Measurements from ENCODE around the gene HSD17B8.

Gene HSD17B8

DNA sequence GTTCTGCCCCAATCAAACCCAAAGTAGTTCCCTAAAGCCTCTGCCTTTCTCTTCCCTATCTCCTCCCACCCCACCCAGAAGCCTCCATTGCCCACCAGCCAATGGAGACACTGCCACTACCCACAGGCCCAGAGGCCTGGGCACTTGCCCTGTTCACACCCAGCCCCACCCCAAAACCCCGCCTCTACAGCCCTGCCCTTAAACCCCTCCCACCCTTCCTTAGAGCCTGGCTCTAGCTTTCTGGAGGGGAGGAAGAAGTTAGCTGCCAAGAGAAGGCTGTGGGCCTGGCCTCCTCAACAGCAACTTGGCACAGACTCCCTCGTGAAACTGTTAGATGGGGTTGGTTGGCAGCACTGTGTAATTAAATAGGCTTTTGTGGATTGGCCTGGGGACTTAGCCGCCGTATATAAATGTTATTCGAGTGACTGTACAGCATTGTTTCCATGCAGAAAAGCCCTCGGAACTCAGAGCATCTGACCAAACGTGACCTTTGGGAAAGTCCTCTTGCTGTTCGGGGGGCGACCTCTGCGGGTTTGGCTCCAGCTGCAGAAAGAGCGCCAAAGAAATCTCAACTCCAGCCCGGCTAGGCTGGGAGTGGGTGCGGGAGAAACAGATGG lies 43.6 kb upstream of the HSD17B8 start:
- Histone ChIP-seq H2AFZ (ENCODE audit: low read depth, low read length) (0 out of 2 replicates have a peak overlapping the region, but pooled peaks have one; percentile 56), H3K9ac (ENCODE audit: low read length) (no peak overlapping the region), H3K4me3 (ENCODE audit: low read length) (peak overlapping the region; percentile 96; the same call in 1 of the 2 replicates)

DNA sequence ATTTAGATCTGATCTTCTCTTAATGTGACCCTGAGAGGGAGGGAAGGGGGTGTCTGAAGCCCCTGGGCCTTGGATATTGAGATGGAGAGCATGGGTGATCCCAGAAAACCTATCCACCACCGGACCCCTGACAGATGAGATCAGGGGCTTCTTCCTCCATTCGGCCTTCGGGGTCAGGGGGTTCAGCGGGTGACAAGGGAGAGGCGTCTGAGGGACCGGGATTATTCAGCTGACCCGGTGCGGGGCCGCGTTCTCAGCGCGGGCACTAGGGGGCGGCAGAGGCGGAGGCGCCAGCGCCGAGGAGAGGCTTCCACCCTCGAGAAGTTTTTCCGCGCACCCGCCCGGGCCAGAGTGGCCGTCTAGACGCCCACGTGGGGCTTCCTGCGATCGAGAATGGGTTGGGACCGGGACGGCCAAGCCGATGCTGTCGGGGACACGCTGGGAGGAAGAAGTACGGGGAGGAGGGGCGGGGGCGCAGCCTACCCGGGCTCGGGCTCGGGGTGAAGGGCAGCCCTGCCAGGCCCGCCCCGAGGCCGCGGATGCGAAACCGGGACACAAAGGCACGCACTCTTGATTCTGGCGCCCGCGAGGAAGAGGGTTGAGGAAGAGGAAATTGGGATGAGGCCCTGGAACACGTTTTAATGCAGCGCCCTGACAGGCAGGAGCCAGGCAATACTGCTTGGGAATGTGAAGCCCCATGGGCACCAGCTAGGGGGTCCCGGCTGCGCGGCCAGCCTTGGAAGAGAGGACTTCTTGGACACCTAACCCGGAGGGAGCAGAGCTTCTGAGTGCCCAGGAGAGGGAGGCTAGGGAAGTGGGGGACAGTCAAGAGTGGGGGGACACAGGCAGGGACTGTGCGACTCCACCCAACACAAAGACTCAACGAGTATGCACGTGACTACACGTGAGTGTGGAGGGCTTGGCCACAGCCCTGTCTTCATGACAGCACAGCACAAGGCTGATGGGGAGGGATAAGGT lies 42.8 kb upstream of the HSD17B8 start:
- H3K4me1 ChIP-seq (ENCODE audit: low read length), result peaks cover 12% of the 10 kb centered on the region
- peak overlapping the region; percentile 37; the same call in 1 of the 2 replicates for H3K27ac ChIP-seq (ENCODE audit: low read length)
- H3K79me2 ChIP-seq (ENCODE audit: low read length), result no peaks in the 10 kb centered on the region
- H3K4me2 ChIP-seq (ENCODE audit: low read length), result peak overlapping the region; percentile 96
- H4K20me1 ChIP-seq (ENCODE audit: insufficient read depth, low read length), result no peaks in the 10 kb centered on the region
- peak overlapping the region; percentile 97 for H2AFZ ChIP-seq (ENCODE audit: low read depth, low read length)
- H3K36me3 ChIP-seq (replicated peaks; ENCODE audit: low read depth, low read length), result no peaks in the 10 kb centered on the region
- H3K9ac ChIP-seq (ENCODE audit: low read length), result peak overlapping the region; percentile 84
- no peaks in the 10 kb centered on the region for H3K27me3 ChIP-seq (ENCODE audit: low read depth, low read length)
- peak overlapping the region; percentile 96 for H3K4me3 ChIP-seq (ENCODE audit: low read length)
- no peaks in the 10 kb centered on the region for H3K9me3 ChIP-seq (ENCODE audit: insufficient read depth, low read length)
- TF ChIP-seq EZH2phosphoT487 (IDR thresholded peaks at IDR 0.05; ENCODE audit: low read depth), result no peak
- TF ChIP-seq, protein P1, sequence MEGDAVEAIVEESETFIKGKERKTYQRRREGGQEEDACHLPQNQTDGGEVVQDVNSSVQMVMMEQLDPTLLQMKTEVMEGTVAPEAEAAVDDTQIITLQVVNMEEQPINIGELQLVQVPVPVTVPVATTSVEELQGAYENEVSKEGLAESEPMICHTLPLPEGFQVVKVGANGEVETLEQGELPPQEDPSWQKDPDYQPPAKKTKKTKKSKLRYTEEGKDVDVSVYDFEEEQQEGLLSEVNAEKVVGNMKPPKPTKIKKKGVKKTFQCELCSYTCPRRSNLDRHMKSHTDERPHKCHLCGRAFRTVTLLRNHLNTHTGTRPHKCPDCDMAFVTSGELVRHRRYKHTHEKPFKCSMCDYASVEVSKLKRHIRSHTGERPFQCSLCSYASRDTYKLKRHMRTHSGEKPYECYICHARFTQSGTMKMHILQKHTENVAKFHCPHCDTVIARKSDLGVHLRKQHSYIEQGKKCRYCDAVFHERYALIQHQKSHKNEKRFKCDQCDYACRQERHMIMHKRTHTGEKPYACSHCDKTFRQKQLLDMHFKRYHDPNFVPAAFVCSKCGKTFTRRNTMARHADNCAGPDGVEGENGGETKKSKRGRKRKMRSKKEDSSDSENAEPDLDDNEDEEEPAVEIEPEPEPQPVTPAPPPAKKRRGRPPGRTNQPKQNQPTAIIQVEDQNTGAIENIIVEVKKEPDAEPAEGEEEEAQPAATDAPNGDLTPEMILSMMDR (IDR thresholded peaks at IDR 0.05; ENCODE audit: low read depth, low read length), result peak; percentile 68

More for the DNA sequence above, 43.6 kb upstream of the HSD17B8 start:
- H3K4me1 ChIP-seq (ENCODE audit: low read length), result peaks cover 12% of the 10 kb centered on the region
- H3K4me2 ChIP-seq (ENCODE audit: low read length), result peak overlapping the region; percentile 96
- TF ChIP-seq, protein P1 (IDR thresholded peaks at IDR 0.05; ENCODE audit: low read depth, low read length), result no peak
- no peak for TF ChIP-seq EZH2phosphoT487 (IDR thresholded peaks at IDR 0.05; ENCODE audit: low read depth)
- H3K36me3 ChIP-seq (replicated peaks; ENCODE audit: low read depth, low read length), result no peaks in the 10 kb centered on the region
- no peaks in the 10 kb centered on the region for H3K9me3 ChIP-seq (ENCODE audit: insufficient read depth, low read length)
- H3K27ac ChIP-seq (ENCODE audit: low read length), result no peak overlapping the region
- H4K20me1 ChIP-seq (ENCODE audit: insufficient read depth, low read length), result no peaks in the 10 kb centered on the region
- no peaks in the 10 kb centered on the region for H3K27me3 ChIP-seq (ENCODE audit: low read depth, low read length)
- H3K79me2 ChIP-seq (ENCODE audit: low read length), result no peaks in the 10 kb centered on the region

DNA sequence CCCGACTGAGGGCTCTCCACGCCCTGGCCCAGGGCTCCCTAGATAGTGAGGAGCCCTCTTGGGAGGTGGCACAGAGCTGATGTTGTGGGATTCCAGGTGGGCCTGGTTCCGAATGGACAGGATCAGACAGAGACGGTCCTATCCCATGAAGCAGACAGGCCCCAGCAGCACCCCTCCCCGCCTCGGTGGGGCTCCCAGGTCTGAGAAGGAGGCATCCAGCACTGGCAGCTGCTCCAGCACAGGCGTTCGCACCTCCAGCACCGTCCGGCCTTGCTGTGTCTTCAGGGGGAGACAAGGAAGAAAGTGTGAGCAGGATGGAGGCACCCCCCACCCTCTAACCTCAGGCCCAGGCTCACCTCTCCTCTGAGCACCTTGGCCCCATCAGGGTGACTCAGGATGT lies 40.9 kb upstream of the HSD17B8 start:
- no peaks in the 10 kb centered on the region for H3K9me3 ChIP-seq (ENCODE audit: insufficient read depth, low read length)
- no peaks in the 10 kb centered on the region for H3K79me2 ChIP-seq (ENCODE audit: low read length)
- H3K27ac ChIP-seq (ENCODE audit: low read length), result no peak overlapping the region
- no peak overlapping the region for H3K4me2 ChIP-seq (ENCODE audit: low read length)
- no peaks in the 10 kb centered on the region for H3K27me3 ChIP-seq (ENCODE audit: low read depth, low read length)
- H4K20me1 ChIP-seq (ENCODE audit: insufficient read depth, low read length), result no peaks in the 10 kb centered on the region
- no peak overlapping the region for H3K4me3 ChIP-seq (ENCODE audit: low read length)
- no peak overlapping the region for H3K9ac ChIP-seq (ENCODE audit: low read length)
- peaks cover 12% of the 10 kb centered on the region for H3K4me1 ChIP-seq (ENCODE audit: low read length)
- no peak for TF ChIP-seq EZH2phosphoT487 (IDR thresholded peaks at IDR 0.05; ENCODE audit: low read depth)
- TF ChIP-seq, protein P1 (IDR thresholded peaks at IDR 0.05; ENCODE audit: low read depth, low read length), result no peak
- no peak overlapping the region for H2AFZ ChIP-seq (ENCODE audit: low read depth, low read length)
- H3K36me3 ChIP-seq (replicated peaks; ENCODE audit: low read depth, low read length), result no peaks in the 10 kb centered on the region

DNA sequence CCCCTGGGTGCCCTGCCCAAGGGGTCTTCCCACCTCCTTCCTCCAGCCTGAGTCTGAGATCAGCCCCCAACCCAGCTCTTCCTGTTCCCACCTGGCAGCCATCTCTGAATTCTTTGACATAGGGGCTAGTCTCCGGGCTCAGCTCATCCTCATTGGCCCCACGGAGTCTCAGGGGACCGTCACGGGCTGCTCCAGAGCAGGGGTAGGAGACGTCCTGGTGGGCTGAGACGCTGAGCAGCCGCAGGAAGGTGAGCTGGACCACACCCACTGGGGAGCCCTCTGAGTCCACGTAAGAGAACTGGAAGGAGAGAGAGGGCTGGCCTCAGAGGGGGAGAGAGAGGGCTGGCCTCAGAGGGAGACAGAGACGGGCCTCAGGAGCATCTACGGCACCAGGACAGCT lies 40.3 kb upstream of the HSD17B8 start:
- no peaks in the 10 kb centered on the region for H3K36me3 ChIP-seq (replicated peaks; ENCODE audit: low read depth, low read length)
- TF ChIP-seq, protein P1 (IDR thresholded peaks at IDR 0.05; ENCODE audit: low read depth, low read length), result no peak
- no peak for TF ChIP-seq EZH2phosphoT487 (IDR thresholded peaks at IDR 0.05; ENCODE audit: low read depth)

More for the DNA sequence above, 40.3 kb upstream of the HSD17B8 start:
- Histone ChIP-seq H3K4me3 (ENCODE audit: low read length) (no peak overlapping the region), H3K9ac (ENCODE audit: low read length) (no peak overlapping the region), H3K79me2 (ENCODE audit: low read length) (no peaks in the 10 kb centered on the region), H3K27ac (ENCODE audit: low read length) (no peak overlapping the region), H3K4me2 (ENCODE audit: low read length) (no peak overlapping the region), H3K9me3 (ENCODE audit: insufficient read depth, low read length) (no peaks in the 10 kb centered on the region), H2AFZ (ENCODE audit: low read depth, low read length) (no peak overlapping the region), H3K27me3 (ENCODE audit: low read depth, low read length) (no peaks in the 10 kb centered on the region), H4K20me1 (ENCODE audit: insufficient read depth, low read length) (no peaks in the 10 kb centered on the region), H3K4me1 (ENCODE audit: low read length) (peaks cover 12% of the 10 kb centered on the region)
